Globus pallidus (tissue), 1 donor: ENCODE results near the gene FOXD4L5.
"Not testable (repeated sequence)": the region's sequence is repeated elsewhere in the genome, so short reads cannot be mapped to it uniquely, and the experiment has no call there.

ENCODE experiments used
- DNase-seq: peaks from one replicate; pipeline ENCODE4 v3.0.0-alpha.2; 2015; ENCODE audit warnings: low spot score

The FOXD4L5 gene

GRCh38 chr9:65285109-65285508 is at the start of gene FOXD4L5:
Gene FOXD4L5 (minus strand): TSS chr9:65285209. CDS start chr9:65284377, 832 bp downstream.
- not testable (repeated sequence) for DNase-seq

- DNase-seq, result not testable (repeated sequence)
These were observed 1.1 kb downstream of the FOXD4L5 start for GRCh38 chr9:65283943-65284342.

- not testable (repeated sequence) for DNase-seq
These were observed 2.0 kb downstream of the FOXD4L5 start for GRCh38 chr9:65282976-65283375.
